ENCODE measurements around the gene ZNF202. TPM values are rescaled to one million over a fixed set of nuclear protein-coding genes. Genes with fewer than 3 reads are reported as not detected.

Gene ZNF202
- total RNA-seq, 1 donor from 2014 or later: 23.3 TPM

DNA sequence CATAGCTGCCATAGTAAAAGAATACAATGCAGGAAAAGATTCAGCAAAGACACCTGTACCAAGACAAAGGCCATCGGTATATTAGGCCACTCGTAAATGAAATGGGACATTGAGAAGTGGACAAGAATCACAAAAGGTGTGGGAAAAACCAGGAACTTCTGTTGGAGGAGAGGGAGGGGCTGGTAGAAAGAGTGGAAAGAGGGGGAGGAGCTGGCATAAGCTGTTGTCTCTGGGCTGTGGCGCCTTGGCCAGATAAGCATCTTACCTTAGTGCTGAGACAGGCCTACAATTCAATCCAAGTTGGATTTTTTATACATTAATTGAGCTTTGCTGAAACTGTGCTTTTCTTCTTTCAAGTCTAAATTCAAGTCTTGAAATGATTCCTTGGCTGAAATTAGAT, 37.1 kb downstream of the ZNF202 start:
- no peak for DNase-seq (ENCODE audit: low spot score in 2 of 2, unreplicated experiment in 2 of 2)
- H3K9me3 Mint-ChIP-seq: peaks cover 7% of the 10 kb centered on the region
- TF ChIP-seq, protein P1, sequence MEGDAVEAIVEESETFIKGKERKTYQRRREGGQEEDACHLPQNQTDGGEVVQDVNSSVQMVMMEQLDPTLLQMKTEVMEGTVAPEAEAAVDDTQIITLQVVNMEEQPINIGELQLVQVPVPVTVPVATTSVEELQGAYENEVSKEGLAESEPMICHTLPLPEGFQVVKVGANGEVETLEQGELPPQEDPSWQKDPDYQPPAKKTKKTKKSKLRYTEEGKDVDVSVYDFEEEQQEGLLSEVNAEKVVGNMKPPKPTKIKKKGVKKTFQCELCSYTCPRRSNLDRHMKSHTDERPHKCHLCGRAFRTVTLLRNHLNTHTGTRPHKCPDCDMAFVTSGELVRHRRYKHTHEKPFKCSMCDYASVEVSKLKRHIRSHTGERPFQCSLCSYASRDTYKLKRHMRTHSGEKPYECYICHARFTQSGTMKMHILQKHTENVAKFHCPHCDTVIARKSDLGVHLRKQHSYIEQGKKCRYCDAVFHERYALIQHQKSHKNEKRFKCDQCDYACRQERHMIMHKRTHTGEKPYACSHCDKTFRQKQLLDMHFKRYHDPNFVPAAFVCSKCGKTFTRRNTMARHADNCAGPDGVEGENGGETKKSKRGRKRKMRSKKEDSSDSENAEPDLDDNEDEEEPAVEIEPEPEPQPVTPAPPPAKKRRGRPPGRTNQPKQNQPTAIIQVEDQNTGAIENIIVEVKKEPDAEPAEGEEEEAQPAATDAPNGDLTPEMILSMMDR (IDR thresholded peaks at IDR 0.05; ENCODE audit: unreplicated experiment): no peak
- peaks cover 2% of the 10 kb centered on the region for H3K4me1 Mint-ChIP-seq
- H3K27me3 Mint-ChIP-seq (ENCODE audit: low read depth): peaks cover 5% of the 10 kb centered on the region
- no peaks in the 10 kb centered on the region for H3K36me3 Mint-ChIP-seq
- H3K27ac Mint-ChIP-seq: no peak overlapping the region
- no peak overlapping the region for H3K4me3 Mint-ChIP-seq

DNA sequence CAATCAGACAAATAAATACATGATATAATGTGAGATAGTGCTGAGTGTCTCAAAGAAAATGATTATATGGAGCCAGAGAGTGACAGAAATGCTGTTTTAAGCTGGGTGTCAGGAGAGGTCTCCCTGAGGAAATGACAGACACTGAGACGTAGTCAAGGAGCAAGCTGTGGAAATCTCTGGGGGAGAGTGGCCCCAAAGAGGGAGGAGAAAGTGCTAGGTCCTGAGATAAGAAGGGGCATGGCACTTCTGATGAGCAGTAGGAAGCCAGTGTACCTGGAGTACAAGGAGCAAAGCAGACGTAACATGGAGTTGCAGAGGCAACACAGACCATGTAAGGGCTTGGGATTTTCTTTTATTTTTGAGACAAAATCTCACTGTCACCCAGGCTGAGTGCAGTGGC, 38.8 kb downstream of the ZNF202 start:
- peaks cover 2% of the 10 kb centered on the region for H3K4me1 Mint-ChIP-seq
- no peak for DNase-seq (ENCODE audit: low spot score in 2 of 2, unreplicated experiment in 2 of 2)
- H3K27me3 Mint-ChIP-seq (ENCODE audit: low read depth): peaks cover 9% of the 10 kb centered on the region
- no peak overlapping the region for H3K27ac Mint-ChIP-seq
- TF ChIP-seq, protein P1 (IDR thresholded peaks at IDR 0.05; ENCODE audit: unreplicated experiment): no peak
- H3K4me3 Mint-ChIP-seq: no peak overlapping the region
- H3K9me3 Mint-ChIP-seq: peaks cover 7% of the 10 kb centered on the region
- H3K36me3 Mint-ChIP-seq: no peaks in the 10 kb centered on the region

DNA sequence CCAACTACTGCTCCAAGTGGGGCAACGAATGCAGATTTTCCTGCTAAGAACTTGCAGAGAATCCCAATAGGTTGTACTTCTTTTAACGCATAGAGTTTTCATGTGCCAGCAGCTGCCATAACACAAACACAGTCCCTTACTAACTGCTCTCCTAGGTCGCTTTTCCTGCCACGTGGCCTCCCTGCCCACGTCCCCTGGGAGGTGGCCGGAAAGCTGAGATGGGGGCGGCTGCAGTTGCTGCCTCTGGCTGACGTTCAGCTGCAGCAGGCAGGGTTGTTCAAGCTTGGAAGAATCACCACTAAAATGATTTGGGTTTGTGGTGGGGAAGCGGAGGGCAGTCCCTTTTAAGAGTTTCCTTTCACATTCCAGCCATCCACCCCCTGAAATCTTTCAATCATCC, 39.3 kb downstream of the ZNF202 start:
- H3K9me3 Mint-ChIP-seq: peaks cover 7% of the 10 kb centered on the region
- H3K36me3 Mint-ChIP-seq: no peaks in the 10 kb centered on the region
- H3K27ac Mint-ChIP-seq: no peak overlapping the region
- H3K4me1 Mint-ChIP-seq: no peaks in the 10 kb centered on the region
- H3K4me3 Mint-ChIP-seq: no peak overlapping the region
- DNase-seq (ENCODE audit: low spot score in 2 of 2, unreplicated experiment in 2 of 2): no peak
- H3K27me3 Mint-ChIP-seq (ENCODE audit: low read depth): peaks cover 9% of the 10 kb centered on the region
- TF ChIP-seq, protein P1 (IDR thresholded peaks at IDR 0.05; ENCODE audit: unreplicated experiment): no peak

- peaks cover 11% of the 10 kb centered on the region for H3K27me3 Mint-ChIP-seq (ENCODE audit: low read depth)
- DNase-seq (ENCODE audit: low spot score in 2 of 2, unreplicated experiment in 2 of 2): no peak
These were observed 40.7 kb downstream of the ZNF202 start for GRCh38 chr11:123700772-123701171.

DNA sequence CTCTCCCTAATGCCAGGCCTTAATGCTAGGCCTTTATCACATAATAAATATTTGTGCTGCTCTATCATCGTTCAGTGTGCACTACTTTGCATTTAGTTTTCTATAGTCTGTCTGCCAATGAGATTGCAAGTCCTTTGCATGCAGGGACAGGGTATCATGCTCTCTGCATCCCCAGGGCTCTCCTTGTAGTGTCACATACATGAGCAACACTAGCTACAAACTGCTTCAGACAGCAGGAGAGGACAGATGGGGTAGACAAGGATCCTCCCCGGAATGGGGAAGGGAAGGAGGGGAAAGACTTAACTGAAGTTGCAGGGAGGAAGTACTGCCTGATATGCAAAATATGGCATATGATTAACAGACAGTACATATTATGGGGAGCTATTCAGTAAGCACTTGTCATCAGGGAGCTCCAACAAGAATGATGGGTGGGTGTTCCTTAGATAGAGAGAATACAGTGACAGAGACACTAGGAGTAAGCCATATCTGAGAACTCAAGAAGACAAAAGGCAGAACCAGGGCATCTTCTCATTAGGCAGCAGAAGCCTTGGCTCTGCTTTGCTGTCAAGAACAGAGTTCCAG, 42.8 kb downstream of the ZNF202 start:
- Mint-ChIP-seq H3K27ac (no peak overlapping the region), H3K9me3 (peaks cover 7% of the 10 kb centered on the region), H3K4me3 (no peak overlapping the region), H3K27me3 (ENCODE audit: low read depth) (peaks cover 19% of the 10 kb centered on the region), H3K4me1 (no peaks in the 10 kb centered on the region), H3K36me3 (no peaks in the 10 kb centered on the region)
- no peak for DNase-seq (ENCODE audit: low spot score in 2 of 2, unreplicated experiment in 2 of 2)
- TF ChIP-seq, protein P1 (IDR thresholded peaks at IDR 0.05; ENCODE audit: unreplicated experiment): no peak

More at GRCh38 chr11:123700772-123701171, 40.7 kb downstream of the ZNF202 start:
- Mint-ChIP-seq H3K4me1 (no peaks in the 10 kb centered on the region), H3K27ac (no peak overlapping the region), H3K9me3 (peaks cover 7% of the 10 kb centered on the region), H3K36me3 (no peaks in the 10 kb centered on the region), H3K4me3 (no peak overlapping the region)
- TF ChIP-seq, protein P1 (IDR thresholded peaks at IDR 0.05; ENCODE audit: unreplicated experiment): no peak

GRCh38 chr11:123696183-123696582, 45.3 kb downstream of the ZNF202 start:
- no peak overlapping the region for H3K4me3 Mint-ChIP-seq
- peaks cover 7% of the 10 kb centered on the region for H3K9me3 Mint-ChIP-seq
- H3K27ac Mint-ChIP-seq: no peak overlapping the region
- TF ChIP-seq, protein P1 (IDR thresholded peaks at IDR 0.05; ENCODE audit: unreplicated experiment): no peak
- peaks cover 36% of the 10 kb centered on the region for H3K27me3 Mint-ChIP-seq (ENCODE audit: low read depth)
- H3K4me1 Mint-ChIP-seq: no peaks in the 10 kb centered on the region
- DNase-seq (ENCODE audit: low spot score in 2 of 2, unreplicated experiment in 2 of 2): no peak
- H3K36me3 Mint-ChIP-seq: no peaks in the 10 kb centered on the region
